GM19463 (cell line): Measurements from ENCODE around the gene FAM111A.

Experiments used
- ATAC-seq: cut with Tn5 transposase; IDR thresholded peaks from one replicate; pipeline ENCODE4 v1.9.1; 2021; ENCODE audit warnings: mild to moderate bottlenecking, moderate library complexity; ENCODE audit not compliant: unreplicated experiment

Gene FAM111A

GRCh38 chr11:59199546-59200422 is 57.1 kb downstream of the FAM111A start:
- ATAC-seq = peak; percentile 57

- ATAC-seq = peak; percentile 52
These were observed 57.7 kb downstream of the FAM111A start for GRCh38 chr11:59200423-59200746.

- ATAC-seq = no peak
These were observed 58.7 kb downstream of the FAM111A start for GRCh38 chr11:59201353-59201752.
